ENCODE results near the gene GPR87.

GRCh38 chr3:151315136-151315535, 1.5 kb downstream of the GPR87 start:
- TF ChIP-seq CTCF (conservative IDR thresholded peaks at IDR 0.05 in 1 of 2, IDR thresholded peaks at IDR 0.05 in 1 of 2; ENCODE audit: low read depth in 1 of 2, low read length in 2 of 2) = no peak
- no peak for TF ChIP-seq EZH2 (IDR thresholded peaks at IDR 0.05; ENCODE audit: low read length, missing control alignments)
